ENCODE results near the gene OR5AU1.

OR5AU1 gene

GRCh38 chr14:21171128-21171527 lies 15.3 kb upstream of the OR5AU1 start:
- no peak for TF ChIP-seq ZBTB7A (IDR thresholded peaks at IDR 0.05; ENCODE audit: low read depth)
- no peak for TF ChIP-seq TCF12 (IDR thresholded peaks at IDR 0.05; ENCODE audit: low read depth)
- no peak for TF ChIP-seq CEBPB (IDR thresholded peaks at IDR 0.05)
- no peak for TF ChIP-seq YY1 (IDR thresholded peaks at IDR 0.05; ENCODE audit: low read depth)
- no peak for TF ChIP-seq REST (IDR thresholded peaks at IDR 0.05; ENCODE audit: low read depth)
- TF ChIP-seq NFIC (IDR thresholded peaks at IDR 0.05) = no peak
- no peak for TF ChIP-seq TAF1 (IDR thresholded peaks at IDR 0.05; ENCODE audit: low read depth)
- no peak for TF ChIP-seq MAX (IDR thresholded peaks at IDR 0.05)
- no peak for TF ChIP-seq RAD21 (IDR thresholded peaks at IDR 0.05; ENCODE audit: low read depth)
- TF ChIP-seq TEAD4 (IDR thresholded peaks at IDR 0.05) = no peak
- TF ChIP-seq FOXM1 (IDR thresholded peaks at IDR 0.05; ENCODE audit: borderline replicate concordance, low read depth) = no peak
- no peak for TF ChIP-seq EGR1 (IDR thresholded peaks at IDR 0.05)
- no peak for TF ChIP-seq EP300 (IDR thresholded peaks at IDR 0.05; ENCODE audit: borderline replicate concordance)

GRCh38 chr14:21169573-21169972 lies 13.7 kb upstream of the OR5AU1 start:
- no peak for TF ChIP-seq REST (IDR thresholded peaks at IDR 0.05; ENCODE audit: low read depth)

- TF ChIP-seq CEBPB (IDR thresholded peaks at IDR 0.05) (no peak), CREB1 (IDR thresholded peaks at IDR 0.05; ENCODE audit: low read depth) (no peak), YY1 (IDR thresholded peaks at IDR 0.05; ENCODE audit: low read depth) (no peak), FOXM1 (IDR thresholded peaks at IDR 0.05; ENCODE audit: borderline replicate concordance, low read depth) (no peak), MAX (IDR thresholded peaks at IDR 0.05) (no peak), USF1 (IDR thresholded peaks at IDR 0.05) (no peak), ZBTB7A (IDR thresholded peaks at IDR 0.05; ENCODE audit: low read depth) (no peak), EP300 (IDR thresholded peaks at IDR 0.05; ENCODE audit: borderline replicate concordance) (no peak), NFIC (IDR thresholded peaks at IDR 0.05) (no peak), EGR1 (IDR thresholded peaks at IDR 0.05) (no peak), TEAD4 (IDR thresholded peaks at IDR 0.05) (no peak), REST (IDR thresholded peaks at IDR 0.05; ENCODE audit: low read depth) (no peak), RAD21 (IDR thresholded peaks at IDR 0.05; ENCODE audit: low read depth) (no peak), TCF12 (IDR thresholded peaks at IDR 0.05; ENCODE audit: low read depth) (no peak), TAF1 (IDR thresholded peaks at IDR 0.05; ENCODE audit: low read depth) (no peak)
These were observed 12.2 kb upstream of the OR5AU1 start for GRCh38 chr14:21168055-21168454.

- no peak for TF ChIP-seq YY1 (IDR thresholded peaks at IDR 0.05; ENCODE audit: low read depth)
- TF ChIP-seq RAD21 (IDR thresholded peaks at IDR 0.05; ENCODE audit: low read depth) = no peak
- TF ChIP-seq EGR1 (IDR thresholded peaks at IDR 0.05) = no peak
- TF ChIP-seq CREB1 (IDR thresholded peaks at IDR 0.05; ENCODE audit: low read depth) = no peak
- no peak for TF ChIP-seq REST (IDR thresholded peaks at IDR 0.05; ENCODE audit: low read depth)
- TF ChIP-seq USF1 (IDR thresholded peaks at IDR 0.05) = no peak
- no peak for TF ChIP-seq TCF12 (IDR thresholded peaks at IDR 0.05; ENCODE audit: low read depth)
- no peak for TF ChIP-seq EP300 (IDR thresholded peaks at IDR 0.05; ENCODE audit: borderline replicate concordance)
- no peak for TF ChIP-seq NFIC (IDR thresholded peaks at IDR 0.05)
- no peak for TF ChIP-seq CEBPB (IDR thresholded peaks at IDR 0.05)
- TF ChIP-seq TEAD4 (IDR thresholded peaks at IDR 0.05) = no peak
- TF ChIP-seq ZBTB7A (IDR thresholded peaks at IDR 0.05; ENCODE audit: low read depth) = no peak
- TF ChIP-seq MAX (IDR thresholded peaks at IDR 0.05) = no peak
- no peak for TF ChIP-seq FOXM1 (IDR thresholded peaks at IDR 0.05; ENCODE audit: borderline replicate concordance, low read depth)
- TF ChIP-seq TAF1 (IDR thresholded peaks at IDR 0.05; ENCODE audit: low read depth) = no peak
These were observed 8.0 kb upstream of the OR5AU1 start for GRCh38 chr14:21163871-21164291.
